Neural progenitor cell (in vitro differentiated cells): ENCODE measurements around the gene FAM193B. TPM values are rescaled to one million over a fixed set of nuclear protein-coding genes. Genes with fewer than 3 reads are reported as not detected.
A peak's percentile ranks its signal among the peaks of the same experiment; 100 is the strongest.

Source experiments
- DNase-seq: peaks from one replicate; pipeline ENCODE4 v3.0.0-alpha.2; 2016; ENCODE audit warnings: low spot score
- H2AFZ ChIP-seq: fragments of 200-600 bp; sonication (generic); replicated peaks from 2 replicates; pipeline ENCODE4 v1.6.1; 2016; ENCODE audit warnings: antibody characterized with exemption
- H3F3A ChIP-seq: fragments of 200-600 bp; sonication (generic); 2 replicates; pipeline ENCODE4 v1.6.1; 2016; ENCODE audit warnings: antibody characterized with exemption, low read depth
- H3K27ac ChIP-seq: fragments of 200-600 bp; sonication (generic); 2 replicates; pipeline ENCODE4 v1.5.1; 2016; ENCODE audit warnings: mild to moderate bottlenecking
- H3K27me3 ChIP-seq: fragments of 200-600 bp; sonication (generic); 2 replicates; pipeline ENCODE4 v1.6.1; 2016; ENCODE audit warnings: mild to moderate bottlenecking, moderate library complexity
- H3K36me3 ChIP-seq: fragments of 200-600 bp; sonication (generic); 2 replicates; pipeline ENCODE4 v1.5.1; 2016
- H3K4me1 ChIP-seq: fragments of 200-600 bp; sonication (generic); 2 replicates; pipeline ENCODE4 v1.6.1; 2016; ENCODE audit warnings: mixed run types
- H3K4me2 ChIP-seq: fragments of 200-600 bp; sonication (generic); 2 replicates; pipeline ENCODE4 v1.6.1; 2016
- H3K4me3 ChIP-seq: fragments of 200-600 bp; sonication (generic); 2 replicates; pipeline ENCODE4 v1.5.1; 2016
- H3K79me2 ChIP-seq: fragments of 200-600 bp; sonication (generic); 2 replicates; pipeline ENCODE4 v1.6.1; 2016; ENCODE audit warnings: low read depth
- H3K9ac ChIP-seq: fragments of 200-600 bp; sonication (generic); 2 replicates; pipeline ENCODE4 v1.6.1; 2016
- H3K9me3 ChIP-seq: fragments of 200-600 bp; sonication (generic); 2 replicates; pipeline ENCODE4 v1.5.1; 2016; ENCODE audit warnings: low read depth
- H4K20me1 ChIP-seq: fragments of 200-600 bp; sonication (generic); 2 replicates; pipeline ENCODE4 v1.6.1; 2016; ENCODE audit warnings: low read depth
- H3K27ac Mint-ChIP-seq: 3 replicates; pipeline ENCODE4 v1.8.0; 2021; ENCODE audit warnings: mixed read lengths
- H3K27me3 Mint-ChIP-seq: 2 replicates; pipeline ENCODE4 v1.8.0; 2022; ENCODE audit warnings: low read depth, mild to moderate bottlenecking, inconsistent platforms, moderate library complexity, mixed read lengths; ENCODE audit not compliant: insufficient read depth
- H3K36me3 Mint-ChIP-seq: 3 replicates; pipeline ENCODE4 v1.8.0; 2021; ENCODE audit warnings: mixed read lengths
- H3K4me1 Mint-ChIP-seq: 3 replicates; pipeline ENCODE4 v1.8.0; 2021; ENCODE audit warnings: mixed read lengths
- H3K4me3 Mint-ChIP-seq: 3 replicates; pipeline ENCODE4 v1.8.0; 2021; ENCODE audit warnings: mild to moderate bottlenecking, moderate library complexity, mixed read lengths
- H3K9me3 Mint-ChIP-seq: 3 replicates; pipeline ENCODE4 v1.8.0; 2020; ENCODE audit warnings: mixed read lengths
- CTCF ChIP-seq: fragments of 200-600 bp; sonication (generic); IDR thresholded peaks from 2 replicates; pipeline ENCODE4 v1.5.1; 2017; ENCODE audit warnings: antibody characterized with exemption, mild to moderate bottlenecking
- EZH2 ChIP-seq: fragments of 200-600 bp; sonication (generic); IDR thresholded peaks from 2 replicates; pipeline ENCODE4 v1.6.1; 2017; ENCODE audit warnings: antibody characterized with exemption, mild to moderate bottlenecking, moderate library complexity
- EZH2phosphoT487 ChIP-seq: fragments of 200-600 bp; sonication (generic); IDR thresholded peaks from 2 replicates; pipeline ENCODE4 v1.6.1; 2017; ENCODE audit warnings: antibody characterized with exemption
- total RNA-seq: library from RNA; depleted of rRNA; stranded (reverse); fragments of >200 nt; gene quantifications from 2 replicates; pipeline ENCODE4 v1.2.3, GENCODE V29; 2015; ENCODE audit warnings: low replicate concordance

Gene FAM193B
- total RNA-seq, 1 donor from 2014 or later = 42.5 TPM

- H3K27me3 ChIP-seq = no peaks in the 10 kb centered on the region
- peaks cover 4% of the 10 kb centered on the region for H3K4me1 ChIP-seq
- Mint-ChIP-seq H3K27me3 (peaks cover 4% of the 10 kb centered on the region), H3K27ac (no peak overlapping the region), H3K4me3 (no peak overlapping the region), H3K9me3 (no peaks in the 10 kb centered on the region), H3K4me1 (peaks cover 36% of the 10 kb centered on the region), H3K36me3 (peaks cover 33% of the 10 kb centered on the region)
- no peak overlapping the region for H3K4me3 ChIP-seq
- no peak overlapping the region for H3K9ac ChIP-seq
- peaks cover 67% of the 10 kb centered on the region for H4K20me1 ChIP-seq
- no peak overlapping the region for H3K4me2 ChIP-seq
- no peaks in the 10 kb centered on the region for H3K9me3 ChIP-seq
- TF ChIP-seq CTCF (peak; percentile 19), EZH2 (no peak)
- no peak overlapping the region for H3K27ac ChIP-seq
- peaks cover 27% of the 10 kb centered on the region for H3F3A ChIP-seq
- peaks cover 5% of the 10 kb centered on the region for H3K36me3 ChIP-seq
- peaks cover 11% of the 10 kb centered on the region for H3K79me2 ChIP-seq
- peak; percentile 40 for DNase-seq
- H2AFZ ChIP-seq = no peak overlapping the region
Measured at GRCh38 chr5:177489119-177489716, 65.1 kb downstream of the FAM193B start.

- Histone ChIP-seq H3F3A (peaks cover 17% of the 10 kb centered on the region), H3K36me3 (peaks cover 5% of the 10 kb centered on the region), H3K9me3 (no peaks in the 10 kb centered on the region), H3K4me1 (peaks cover 4% of the 10 kb centered on the region), H3K4me3 (no peak overlapping the region), H4K20me1 (peaks cover 54% of the 10 kb centered on the region), H3K4me2 (no peak overlapping the region), H3K27me3 (no peaks in the 10 kb centered on the region), H3K9ac (no peak overlapping the region), H3K79me2 (no peaks in the 10 kb centered on the region), H3K27ac (no peak overlapping the region), H2AFZ (no peak overlapping the region)
- no peak overlapping the region for H3K4me3 Mint-ChIP-seq
- peaks cover 26% of the 10 kb centered on the region for H3K4me1 Mint-ChIP-seq
- DNase-seq = no peak
- no peaks in the 10 kb centered on the region for H3K9me3 Mint-ChIP-seq
- TF ChIP-seq EZH2 = no peak
- no peak for TF ChIP-seq CTCF
- TF ChIP-seq EZH2phosphoT487 = no peak
- peaks cover 4% of the 10 kb centered on the region for H3K27me3 Mint-ChIP-seq
- no peak overlapping the region for H3K27ac Mint-ChIP-seq
- peaks cover 31% of the 10 kb centered on the region for H3K36me3 Mint-ChIP-seq
Measured at GRCh38 chr5:177487975-177488374, 66.4 kb downstream of the FAM193B start.

DNA sequence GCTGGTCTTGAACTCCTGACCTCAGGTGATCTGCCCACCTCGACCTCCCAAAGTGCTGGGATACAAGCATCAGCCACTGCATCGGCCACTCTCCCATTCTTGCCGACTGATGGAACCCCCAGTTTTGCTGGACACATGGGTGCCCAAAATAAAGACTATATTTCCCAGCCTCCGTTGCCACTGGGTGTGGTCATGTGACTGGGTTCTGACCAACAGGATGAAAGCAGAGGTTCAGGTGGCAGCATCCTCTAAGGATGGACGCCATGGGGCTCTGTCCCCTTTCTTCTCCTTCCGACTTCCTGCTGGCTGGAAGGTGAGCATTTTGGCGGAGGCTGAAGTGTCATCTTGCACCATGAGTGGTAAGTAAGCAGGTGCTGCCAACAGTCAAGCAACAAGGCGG, 67.2 kb downstream of the FAM193B start:
- DNase-seq = no peak
- H3K9me3 ChIP-seq = no peaks in the 10 kb centered on the region
- peaks cover 4% of the 10 kb centered on the region for H3K4me1 ChIP-seq
- H2AFZ ChIP-seq = no peak overlapping the region
- Mint-ChIP-seq H3K36me3 (peaks cover 31% of the 10 kb centered on the region), H3K27me3 (peaks cover 4% of the 10 kb centered on the region), H3K4me3 (no peak overlapping the region), H3K9me3 (no peaks in the 10 kb centered on the region), H3K27ac (no peak overlapping the region), H3K4me1 (peaks cover 22% of the 10 kb centered on the region)
- no peaks in the 10 kb centered on the region for H3K79me2 ChIP-seq
- peaks cover 47% of the 10 kb centered on the region for H4K20me1 ChIP-seq
- H3F3A ChIP-seq = peaks cover 11% of the 10 kb centered on the region
- no peak overlapping the region for H3K4me2 ChIP-seq
- H3K27me3 ChIP-seq = no peaks in the 10 kb centered on the region
- H3K9ac ChIP-seq = no peak overlapping the region
- H3K27ac ChIP-seq = no peak overlapping the region
- peaks cover 5% of the 10 kb centered on the region for H3K36me3 ChIP-seq
- TF ChIP-seq EZH2 (no peak), CTCF (no peak), EZH2phosphoT487 (no peak)
- no peak overlapping the region for H3K4me3 ChIP-seq
